ENCODE data around the gene TSPY10. TPM values are rescaled to one million over a fixed set of nuclear protein-coding genes. Genes with fewer than 3 reads are reported as not detected.
"Not testable (repeated sequence)": the region's sequence is repeated elsewhere in the genome, so short reads cannot be mapped to it uniquely, and the experiment has no call there.

The TSPY10 gene, protein sequence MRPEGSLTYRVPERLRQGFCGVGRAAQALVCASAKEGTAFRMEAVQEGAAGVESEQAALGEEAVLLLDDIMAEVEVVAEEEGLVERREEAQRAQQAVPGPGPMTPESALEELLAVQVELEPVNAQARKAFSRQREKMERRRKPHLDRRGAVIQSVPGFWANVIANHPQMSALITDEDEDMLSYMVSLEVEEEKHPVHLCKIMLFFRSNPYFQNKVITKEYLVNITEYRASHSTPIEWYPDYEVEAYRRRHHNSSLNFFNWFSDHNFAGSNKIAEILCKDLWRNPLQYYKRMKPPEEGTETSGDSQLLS
- not detected for total RNA-seq (ENCODE audit: unreplicated experiment)
- long read RNA-seq: 0 reads

DNA sequence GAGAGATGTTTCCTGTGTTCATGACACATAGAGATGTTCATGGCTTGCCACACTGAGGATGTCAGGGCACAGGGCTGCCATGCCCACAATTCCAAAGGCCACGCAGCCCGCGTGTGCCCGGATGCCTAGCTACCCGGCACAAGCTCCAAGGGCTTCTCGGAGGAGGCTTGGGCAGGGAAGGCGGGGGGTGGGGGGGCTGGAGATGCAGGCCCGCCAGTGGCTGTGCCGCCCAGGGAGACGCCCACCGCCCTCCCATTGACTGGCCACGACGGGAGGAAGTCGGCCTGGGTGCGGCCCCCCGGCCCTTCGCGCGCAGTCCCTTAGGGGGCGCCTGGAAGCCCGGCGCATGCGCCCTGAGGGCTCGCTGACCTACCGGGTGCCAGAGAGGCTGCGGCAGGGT lies at the start of gene TSPY10:
Gene TSPY10 (plus strand): TSS at position 301 of the 400 bp plus-strand sequence. CDS start 46 bp downstream, at position 347.
- not testable (repeated sequence) for H3K4me3 Mint-ChIP-seq (ENCODE audit: unreplicated experiment); H3K9me3 Mint-ChIP-seq (ENCODE audit: unreplicated experiment); H3K27ac Mint-ChIP-seq (ENCODE audit: unreplicated experiment); H3K27me3 Mint-ChIP-seq (ENCODE audit: unreplicated experiment); H3K4me1 Mint-ChIP-seq (ENCODE audit: unreplicated experiment); H3K36me3 Mint-ChIP-seq (ENCODE audit: low read depth, unreplicated experiment); DNase-seq (ENCODE audit: low spot score)

GRCh38 chrY:9486967-9487366 lies 40.7 kb upstream of the TSPY10 start, which contains the start of gene TSPY9:
Gene TSPY9 (plus strand): TSS chrY:9487267. CDS start chrY:9487313, 46 bp downstream.
- H3K36me3 Mint-ChIP-seq (ENCODE audit: low read depth, unreplicated experiment): not testable (repeated sequence)

GRCh38 chrY:9504396-9504795 lies 23.3 kb upstream of the TSPY10 start:
- H3K4me1 Mint-ChIP-seq (ENCODE audit: unreplicated experiment); H3K4me3 Mint-ChIP-seq (ENCODE audit: unreplicated experiment); H3K27ac Mint-ChIP-seq (ENCODE audit: unreplicated experiment): not testable (repeated sequence)

More at GRCh38 chrY:9486967-9487366, 40.7 kb upstream of the TSPY10 start, which contains the start of gene TSPY9:
- not testable (repeated sequence) for H3K4me1 Mint-ChIP-seq (ENCODE audit: unreplicated experiment); DNase-seq (ENCODE audit: low spot score); H3K27me3 Mint-ChIP-seq (ENCODE audit: unreplicated experiment); H3K4me3 Mint-ChIP-seq (ENCODE audit: unreplicated experiment); H3K27ac Mint-ChIP-seq (ENCODE audit: unreplicated experiment); H3K9me3 Mint-ChIP-seq (ENCODE audit: unreplicated experiment)

DNA sequence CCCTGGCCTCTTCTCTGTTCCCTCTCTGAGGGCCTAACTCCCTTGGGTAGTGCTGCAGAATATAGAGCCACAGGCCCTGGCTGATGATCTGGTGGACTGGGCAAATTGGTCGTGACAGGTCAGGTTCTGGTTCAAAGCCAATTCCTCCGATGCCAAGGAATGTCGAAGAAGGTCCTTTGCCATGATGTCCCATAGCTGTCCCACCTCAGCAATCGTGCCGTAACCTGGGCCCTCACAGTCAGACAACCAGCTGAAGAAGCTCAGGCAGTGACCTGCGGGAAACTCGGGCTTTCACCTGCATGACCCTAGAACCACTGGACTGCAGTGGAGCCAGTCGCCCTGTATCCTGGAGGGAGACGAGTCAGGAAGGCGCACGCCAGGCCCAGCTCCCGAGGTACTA lies 11.4 kb upstream of the TSPY10 start:
- not testable (repeated sequence) for H3K27me3 Mint-ChIP-seq (ENCODE audit: unreplicated experiment)

More at GRCh38 chrY:9504396-9504795, 23.3 kb upstream of the TSPY10 start:
- not testable (repeated sequence) for DNase-seq (ENCODE audit: low spot score); H3K27me3 Mint-ChIP-seq (ENCODE audit: unreplicated experiment); H3K9me3 Mint-ChIP-seq (ENCODE audit: unreplicated experiment); H3K36me3 Mint-ChIP-seq (ENCODE audit: low read depth, unreplicated experiment)

More for the DNA sequence above, 11.4 kb upstream of the TSPY10 start:
- H3K4me1 Mint-ChIP-seq (ENCODE audit: unreplicated experiment); H3K36me3 Mint-ChIP-seq (ENCODE audit: low read depth, unreplicated experiment); DNase-seq (ENCODE audit: low spot score); H3K9me3 Mint-ChIP-seq (ENCODE audit: unreplicated experiment); H3K4me3 Mint-ChIP-seq (ENCODE audit: unreplicated experiment); H3K27ac Mint-ChIP-seq (ENCODE audit: unreplicated experiment): not testable (repeated sequence)

Other genes with a start within 250 kb of the TSPY10 start
- not detected for gene TSPY4, start 190.4 kb upstream of the TSPY10 start, total RNA-seq (ENCODE audit: unreplicated experiment)
- not detected for gene TSPY8, start 170.1 kb upstream of the TSPY10 start, total RNA-seq (ENCODE audit: unreplicated experiment)
- not detected for gene TSPY3, start 129.5 kb upstream of the TSPY10 start, total RNA-seq (ENCODE audit: unreplicated experiment)
- not detected for gene TSPY1, start 60.9 kb upstream of the TSPY10 start, total RNA-seq (ENCODE audit: unreplicated experiment)
- not detected for gene TSPY9, start 40.6 kb upstream of the TSPY10 start, total RNA-seq (ENCODE audit: unreplicated experiment)